Activated naive CD4-positive, alpha-beta T cell treated with anti-CD3 and anti-CD28 coated beads for 36 hours (primary cell): Measurements from ENCODE around the gene ZNF438. TPM values are rescaled to one million over a fixed set of nuclear protein-coding genes. Genes with fewer than 3 reads are reported as not detected.
"Not testable (repeated sequence)": the region's sequence is repeated elsewhere in the genome, so short reads cannot be mapped to it uniquely, and the experiment has no call there.

ENCODE experiments used
- CTCF ChIA-PET: fragments of 350-600 bp; sonication (Branson Sonifier 250); formaldehyde crosslinking; loops from one replicate; lab custom pipeline; 2021; ENCODE audit warnings: antibody characterized with exemption; lab: Charles Lee
- DNase-seq: peaks from one replicate; pipeline ENCODE4 v3.0.0-alpha.2; 2020
- H3K27ac Mint-ChIP-seq: one replicate; pipeline ENCODE4 v1.8.0; 2021; ENCODE audit warnings: mild to moderate bottlenecking, mixed read lengths
- H3K27me3 Mint-ChIP-seq: one replicate; pipeline ENCODE4 v1.8.0; 2021; ENCODE audit warnings: low read depth, mixed read lengths
- H3K36me3 Mint-ChIP-seq: one replicate; pipeline ENCODE4 v1.8.0; 2021; ENCODE audit warnings: low read depth, mixed read lengths
- H3K4me1 Mint-ChIP-seq: one replicate; pipeline ENCODE4 v1.8.0; 2021; ENCODE audit warnings: low read depth, mixed read lengths
- H3K4me3 Mint-ChIP-seq: one replicate; pipeline ENCODE4 v1.8.0; 2021; ENCODE audit warnings: mild to moderate bottlenecking, moderate library complexity, mixed read lengths
- H3K9me3 Mint-ChIP-seq: one replicate; pipeline ENCODE4 v1.8.0; 2021; ENCODE audit warnings: mixed read lengths
- intact Hi-C: fragments of 100-400 bp; cut with micrococcal nuclease; formaldehyde crosslinking; loops from one replicate; pipeline ENCODE4 v1.15.1; 2023
- total RNA-seq, 2 experiments: library from RNA; stranded (reverse); gene quantifications; one replicate each; pipeline ENCODE4 v1.2.3, GENCODE V29; 2021

The ZNF438 gene
- total RNA-seq, 2 experiments from 2014 or later: 2.4 to 2.6 TPM

- no peak for DNase-seq
- CTCF ChIA-PET: no interaction called here
- intact Hi-C loops: no loop called here
- H3K4me1 Mint-ChIP-seq: no peaks in the 10 kb centered on the region
- H3K27me3 Mint-ChIP-seq: no peaks in the 10 kb centered on the region
- peaks cover 4% of the 10 kb centered on the region for H3K9me3 Mint-ChIP-seq
- no peak overlapping the region for H3K27ac Mint-ChIP-seq
- H3K4me3 Mint-ChIP-seq: no peak overlapping the region
- peaks cover 11% of the 10 kb centered on the region for H3K36me3 Mint-ChIP-seq
Measured at GRCh38 chr10:30977385-30977784, 54.3 kb downstream of the ZNF438 start.

- Mint-ChIP-seq H3K27me3 (no peaks in the 10 kb centered on the region), H3K36me3 (peaks cover 4% of the 10 kb centered on the region), H3K4me3 (no peak overlapping the region), H3K9me3 (peaks cover 3% of the 10 kb centered on the region), H3K27ac (no peak overlapping the region), H3K4me1 (no peaks in the 10 kb centered on the region)
- CTCF ChIA-PET: no interaction called here
- intact Hi-C loops: no loop called here
- no peak for DNase-seq
Measured at GRCh38 chr10:30974773-30975415, 56.8 kb downstream of the ZNF438 start.

- H3K4me1 Mint-ChIP-seq: no peaks in the 10 kb centered on the region
- no peaks in the 10 kb centered on the region for H3K36me3 Mint-ChIP-seq
- no peaks in the 10 kb centered on the region for H3K9me3 Mint-ChIP-seq
- no peak for DNase-seq
- CTCF ChIA-PET: no interaction called here
- no peak overlapping the region for H3K4me3 Mint-ChIP-seq
- intact Hi-C loops: no loop called here
- H3K27me3 Mint-ChIP-seq: no peaks in the 10 kb centered on the region
- H3K27ac Mint-ChIP-seq: no peak overlapping the region
Measured at GRCh38 chr10:30974355-30974754, 57.3 kb downstream of the ZNF438 start.

GRCh38 chr10:30973737-30974136, 57.9 kb downstream of the ZNF438 start:
- H3K36me3 Mint-ChIP-seq: no peaks in the 10 kb centered on the region
- intact Hi-C loops: no loop called here
- CTCF ChIA-PET: no interaction called here
- no peaks in the 10 kb centered on the region for H3K9me3 Mint-ChIP-seq
- no peak for DNase-seq
- H3K27ac Mint-ChIP-seq: no peak overlapping the region
- H3K4me3 Mint-ChIP-seq: no peak overlapping the region
- peaks cover 1% of the 10 kb centered on the region for H3K4me1 Mint-ChIP-seq
- no peaks in the 10 kb centered on the region for H3K27me3 Mint-ChIP-seq

GRCh38 chr10:30970760-30971460, 60.8 kb downstream of the ZNF438 start:
- no peaks in the 10 kb centered on the region for H3K36me3 Mint-ChIP-seq
- H3K4me1 Mint-ChIP-seq: peaks cover 5% of the 10 kb centered on the region
- H3K27me3 Mint-ChIP-seq: no peaks in the 10 kb centered on the region
- no peak overlapping the region for H3K4me3 Mint-ChIP-seq
- no peaks in the 10 kb centered on the region for H3K9me3 Mint-ChIP-seq
- H3K27ac Mint-ChIP-seq: no peak overlapping the region
- CTCF ChIA-PET: no interaction called here
- intact Hi-C loops: no loop called here
- DNase-seq: no peak

- peaks cover 13% of the 10 kb centered on the region for H3K4me1 Mint-ChIP-seq
- H3K27ac Mint-ChIP-seq: no peak overlapping the region
- CTCF ChIA-PET: no interaction called here
- peaks cover 1% of the 10 kb centered on the region for H3K36me3 Mint-ChIP-seq
- no peak overlapping the region for H3K4me3 Mint-ChIP-seq
- intact Hi-C loops: no loop called here
- H3K9me3 Mint-ChIP-seq: no peaks in the 10 kb centered on the region
- H3K27me3 Mint-ChIP-seq: no peaks in the 10 kb centered on the region
- DNase-seq: no peak
Measured at GRCh38 chr10:30968711-30969110, 63.0 kb downstream of the ZNF438 start.

- Mint-ChIP-seq H3K27ac (no peak overlapping the region), H3K27me3 (no peaks in the 10 kb centered on the region), H3K4me1 (peaks cover 16% of the 10 kb centered on the region), H3K36me3 (peaks cover 1% of the 10 kb centered on the region), H3K9me3 (no peaks in the 10 kb centered on the region), H3K4me3 (no peak overlapping the region)
- CTCF ChIA-PET: no interaction called here
- DNase-seq: no peak
- intact Hi-C loops: no loop called here
Measured at GRCh38 chr10:30967650-30968410, 63.8 kb downstream of the ZNF438 start.

- H3K9me3 Mint-ChIP-seq: no peaks in the 10 kb centered on the region
- H3K4me1 Mint-ChIP-seq: peaks cover 16% of the 10 kb centered on the region
- H3K27me3 Mint-ChIP-seq: no peaks in the 10 kb centered on the region
- intact Hi-C loops: loop anchor here (1.0 kb wide), 4 partner anchors 8 to 67 kb away; partner anchors contain the start of gene ZNF438
- CTCF ChIA-PET: interaction anchor here (0.9 to 1.3 kb wide), 2 partner anchors 180 to 342 kb away, joined by 3 read pairs; no protein-coding TSS in a partner anchor
- peak overlapping the region; percentile 57 for H3K27ac Mint-ChIP-seq
- no peak overlapping the region for H3K4me3 Mint-ChIP-seq
- DNase-seq: peak; percentile 12
- peaks cover 1% of the 10 kb centered on the region for H3K36me3 Mint-ChIP-seq
Measured at GRCh38 chr10:30963992-30964930, 67.4 kb downstream of the ZNF438 start.

- CTCF ChIA-PET: no interaction called here
- DNase-seq: no peak
- Mint-ChIP-seq H3K36me3 (peaks cover 1% of the 10 kb centered on the region), H3K4me3 (no peak overlapping the region), H3K4me1 (peaks cover 12% of the 10 kb centered on the region), H3K9me3 (no peaks in the 10 kb centered on the region), H3K27me3 (no peaks in the 10 kb centered on the region), H3K27ac (no peak overlapping the region)
- intact Hi-C loops: no loop called here
Measured at GRCh38 chr10:30962522-30962921, 69.1 kb downstream of the ZNF438 start.

- no peak overlapping the region for H3K4me3 Mint-ChIP-seq
- H3K4me1 Mint-ChIP-seq: peaks cover 12% of the 10 kb centered on the region
- CTCF ChIA-PET: no interaction called here
- peaks cover 6% of the 10 kb centered on the region for H3K9me3 Mint-ChIP-seq
- H3K36me3 Mint-ChIP-seq: peaks cover 1% of the 10 kb centered on the region
- no peak overlapping the region for H3K27ac Mint-ChIP-seq
- DNase-seq: no peak
- H3K27me3 Mint-ChIP-seq: no peaks in the 10 kb centered on the region
- intact Hi-C loops: no loop called here
Measured at GRCh38 chr10:30959836-30960210, 71.8 kb downstream of the ZNF438 start.

GRCh38 chr10:30949218-30949617, 82.4 kb downstream of the ZNF438 start:
- peaks cover 10% of the 10 kb centered on the region for H3K36me3 Mint-ChIP-seq
- H3K4me3 Mint-ChIP-seq, H3K27ac Mint-ChIP-seq, DNase-seq, H3K27me3 Mint-ChIP-seq, H3K4me1 Mint-ChIP-seq, intact Hi-C loops, CTCF ChIA-PET, H3K9me3 Mint-ChIP-seq: not testable (repeated sequence)

- Mint-ChIP-seq H3K9me3 (peaks cover 2% of the 10 kb centered on the region), H3K36me3 (peaks cover 2% of the 10 kb centered on the region), H3K27ac (no peak overlapping the region), H3K4me3 (no peak overlapping the region), H3K4me1 (no peaks in the 10 kb centered on the region), H3K27me3 (no peaks in the 10 kb centered on the region)
- CTCF ChIA-PET: no interaction called here
- DNase-seq: no peak
- intact Hi-C loops: no loop called here
Measured at GRCh38 chr10:30944005-30944404, 87.7 kb downstream of the ZNF438 start.
